IMR-90 (cell line): Measurements from ENCODE around the gene SPAG9.

Experiments
- BHLHE40 ChIP-seq: fragments of 150-350 bp; IDR thresholded peaks from 2 replicates; pipeline ENCODE4 v1.6.1; 2016; ENCODE audit warnings: mild to moderate bottlenecking, low read depth, low read length
- CEBPB ChIP-seq: IDR thresholded peaks from 2 replicates; pipeline ENCODE4 v1.6.1; 2012; ENCODE audit warnings: low read depth, low read length, improper control_type of control experiment
- CHD1 ChIP-seq: IDR thresholded peaks from 2 replicates; pipeline ENCODE4 v1.6.1; 2012; ENCODE audit warnings: low read depth, low read length, improper control_type of control experiment
- CTCF ChIP-seq: conservative IDR thresholded peaks from 2 replicates; pipeline ENCODE4 v1.5.1; 2012; ENCODE audit warnings: mild to moderate bottlenecking, low read depth, low read length, improper control_type of control experiment
- ELK1 ChIP-seq: fragments of 150-350 bp; IDR thresholded peaks from 2 replicates; pipeline ENCODE4 v1.6.1; 2016; ENCODE audit warnings: low read depth, mild to moderate bottlenecking, low read length, moderate library complexity, borderline replicate concordance
- FOS ChIP-seq: fragments of 150-350 bp; IDR thresholded peaks from 2 replicates; pipeline ENCODE4 v1.6.1; 2016; ENCODE audit warnings: low read depth, low read length
- MAFK ChIP-seq: IDR thresholded peaks from 2 replicates; pipeline ENCODE4 v1.6.1; 2012; ENCODE audit warnings: low read depth, low read length, improper control_type of control experiment
- MAZ ChIP-seq: IDR thresholded peaks from 2 replicates; pipeline ENCODE4 v1.6.1; 2012; ENCODE audit warnings: low read depth, mild to moderate bottlenecking, low read length, improper control_type of control experiment, moderate library complexity, borderline replicate concordance
- MXI1 ChIP-seq: IDR thresholded peaks from 2 replicates; pipeline ENCODE4 v1.6.1; 2012; ENCODE audit warnings: low read depth, mild to moderate bottlenecking, low read length, moderate library complexity, borderline replicate concordance
- POLR2A ChIP-seq: IDR thresholded peaks from 2 replicates; pipeline ENCODE4 v1.6.1; 2012; ENCODE audit warnings: mild to moderate bottlenecking, low read depth, low read length
- RFX5 ChIP-seq: IDR thresholded peaks from 2 replicates; pipeline ENCODE4 v1.8.0; 2012; ENCODE audit warnings: low read depth, mild to moderate bottlenecking, low read length, moderate library complexity
- SMC3 ChIP-seq: fragments of 150-350 bp; IDR thresholded peaks from 2 replicates; pipeline ENCODE4 v1.6.1; 2016; ENCODE audit warnings: low read depth, mild to moderate bottlenecking, antibody characterized with exemption, low read length, moderate library complexity

- TF ChIP-seq POLR2A: no peak
- TF ChIP-seq CTCF: no peak
- no peak for TF ChIP-seq SMC3
- TF ChIP-seq MAFK: no peak
- TF ChIP-seq MAZ: no peak
- no peak for TF ChIP-seq FOS
- no peak for TF ChIP-seq CHD1
- no peak for TF ChIP-seq BHLHE40
- no peak for TF ChIP-seq CEBPB
- TF ChIP-seq RFX5: no peak
- no peak for TF ChIP-seq ELK1
- no peak for TF ChIP-seq MXI1
Measured at GRCh38 chr17:50920041-50920410, 200.6 kb downstream of the SPAG9 start.
